Heart left ventricle (tissue), 13 donors: ENCODE data around the gene IRX4.

Experiments used
- CTCF ChIP-seq, 12 donors: fragments of 200-600 bp; sonication (generic) in 4 of 12; IDR thresholded peaks; one replicate each; pipeline versions ENCODE4 v1.5.0 to v1.8.0; 2018 to 2022; ENCODE audit warnings: antibody characterized with exemption in 12 of 12, mild to moderate bottlenecking in 5 of 12
- POLR2A ChIP-seq, 2 donors: fragments of 450-650 bp; IDR thresholded peaks; one replicate each; pipeline ENCODE4 v1.6.1; 2017; ENCODE audit warnings: antibody characterized with exemption in 2 of 2, mild to moderate bottlenecking in 2 of 2, moderate library complexity in 2 of 2
- donor health status: ischemic (EF 13 %, LVEDD 7.1; RV severe dilation, severe dysfunction).
- donor health status: DM: no; HTN: yes; CAD: no.
- donor health status: DM: no; HTN: no; CAD: no.
- donor health status: ischemic (EF 25% LVEDD 6.9; RV normal size, moderate dysfunction).
- donor health status: ischemic (EF 25% LVEDD 5.7; RV mildly dilated, moderate dysfunction).
- donor health status: ischemic (EF 35%, LVEDD 5.7; RV mildly dilated, moderate dysfunction).
- donor health status: nonischemic (EF 11% LVEDD 7.7; RV severe dilation, severe dysfunction).
- donor health status: DM: yes; HTN: yes; CAD: no.
- donor health status: PGD.
- donor health status: ischemic (EF 29% LVEDD 5.4; RV normal size, mild dysfunction).
- donor health status: nonischemic (EF 23%, LVEDD 6.1; RV moderate dilation, normal function).

GRCh38 chr5:1892685-1893445 is 10.1 kb upstream of the IRX4 start:
- no peak for TF ChIP-seq POLR2A (IDR thresholded peaks at IDR 0.05)
- TF ChIP-seq CTCF (IDR thresholded peaks at IDR 0.05): no peak
